GM12874 (cell line): ENCODE measurements around the gene LARP4.

Experiments
- CTCF ChIP-seq: IDR thresholded peaks from 2 replicates; pipeline ENCODE4 v1.5.1; 2011; ENCODE audit warnings: low read depth, mild to moderate bottlenecking, control low read depth, low read length, moderate library complexity; ENCODE audit not compliant: insufficient read depth

The LARP4 gene

GRCh38 chr12:50390316-50390741 lies 10.4 kb upstream of the LARP4 start:
- no peak for TF ChIP-seq CTCF

DNA sequence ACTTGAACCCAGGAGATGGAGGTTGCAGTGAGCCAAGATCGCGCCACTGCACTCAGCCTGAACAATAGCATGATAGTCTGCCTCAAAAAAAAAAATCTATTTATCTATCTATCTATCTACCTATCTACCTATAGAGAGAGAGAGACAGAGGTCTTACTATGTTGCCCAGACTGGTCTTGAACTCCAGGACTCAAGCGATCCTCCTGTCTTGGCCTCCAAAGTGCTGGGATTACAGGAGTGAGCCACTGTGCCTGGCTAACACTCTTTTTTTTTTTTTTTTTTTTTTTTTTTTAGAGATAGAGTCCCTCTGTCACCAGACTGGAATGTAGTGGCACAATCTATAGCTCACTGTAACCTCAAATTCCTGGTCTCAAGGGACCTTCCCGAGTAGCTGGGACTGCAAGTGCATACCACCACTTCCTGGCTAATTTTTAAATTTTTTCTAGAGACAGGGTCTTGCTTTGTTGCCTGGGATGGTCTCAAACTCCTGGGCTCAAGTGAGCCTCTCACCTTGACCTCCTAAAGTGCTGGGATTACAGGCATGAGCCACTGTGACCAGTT lies 6.1 kb upstream of the LARP4 start:
- TF ChIP-seq CTCF: no peak

- no peak for TF ChIP-seq CTCF
These were observed 3.5 kb upstream of the LARP4 start for GRCh38 chr12:50397117-50397650.

GRCh38 chr12:50398931-50399330 lies 1.8 kb upstream of the LARP4 start:
- TF ChIP-seq CTCF: no peak

GRCh38 chr12:50400104-50400637 lies 514 bp upstream of the LARP4 start:
- TF ChIP-seq CTCF: no peak

GRCh38 chr12:50401500-50402081 lies 906 bp downstream of the LARP4 start:
- no peak for TF ChIP-seq CTCF

GRCh38 chr12:50402264-50403000 lies 1.7 kb downstream of the LARP4 start:
- TF ChIP-seq CTCF: no peak
